PC-9 (cell line): ENCODE measurements around the gene ZDHHC3.

Experiments
- CTCF ChIP-seq: fragments of 200-600 bp; sonication (generic); conservative IDR thresholded peaks from 2 replicates; pipeline ENCODE4 v1.6.1; 2017; ENCODE audit warnings: mixed run types, antibody characterized with exemption, mild to moderate bottlenecking, moderate library complexity
- EZH2 ChIP-seq: fragments of 200-600 bp; sonication (generic); IDR thresholded peaks from 2 replicates; pipeline ENCODE4 v1.8.0; 2017; ENCODE audit warnings: antibody characterized with exemption, low read depth

GRCh38 chr3:44983484-44983941 lies 7.5 kb upstream of the ZDHHC3 start:
- TF ChIP-seq CTCF (no peak), EZH2 (no peak)
